IMR-90 (cell line): ENCODE results near the gene ANKRD11.

Source experiments
- CEBPB ChIP-seq: IDR thresholded peaks from 2 replicates; pipeline ENCODE4 v1.6.1; 2012; ENCODE audit warnings: low read depth, low read length, improper control_type of control experiment
- CHD1 ChIP-seq: IDR thresholded peaks from 2 replicates; pipeline ENCODE4 v1.6.1; 2012; ENCODE audit warnings: low read depth, low read length, improper control_type of control experiment
- CTCF ChIP-seq: conservative IDR thresholded peaks from 2 replicates; pipeline ENCODE4 v1.5.1; 2012; ENCODE audit warnings: mild to moderate bottlenecking, low read depth, low read length, improper control_type of control experiment
- FOS ChIP-seq: fragments of 150-350 bp; IDR thresholded peaks from 2 replicates; pipeline ENCODE4 v1.6.1; 2016; ENCODE audit warnings: low read depth, low read length
- MAFK ChIP-seq: IDR thresholded peaks from 2 replicates; pipeline ENCODE4 v1.6.1; 2012; ENCODE audit warnings: low read depth, low read length, improper control_type of control experiment
- MAZ ChIP-seq: IDR thresholded peaks from 2 replicates; pipeline ENCODE4 v1.6.1; 2012; ENCODE audit warnings: low read depth, mild to moderate bottlenecking, low read length, improper control_type of control experiment, moderate library complexity, borderline replicate concordance
- NFE2L2 ChIP-seq: fragments of 150-350 bp; IDR thresholded peaks from 2 replicates; pipeline ENCODE4 v1.6.1; 2016; ENCODE audit warnings: low read depth, mild to moderate bottlenecking, low read length
- POLR2A ChIP-seq: IDR thresholded peaks from 2 replicates; pipeline ENCODE4 v1.6.1; 2012; ENCODE audit warnings: mild to moderate bottlenecking, low read depth, low read length
- RAD21 ChIP-seq: IDR thresholded peaks from 2 replicates; pipeline ENCODE4 v1.6.1; 2012; ENCODE audit warnings: low read length, improper control_type of control experiment
- RCOR1 ChIP-seq: IDR thresholded peaks from 2 replicates; pipeline ENCODE4 v1.6.1; 2012; ENCODE audit warnings: mild to moderate bottlenecking, low read length, improper control_type of control experiment; ENCODE audit not compliant: insufficient replicate concordance
- RFX5 ChIP-seq: IDR thresholded peaks from 2 replicates; pipeline ENCODE4 v1.8.0; 2012; ENCODE audit warnings: low read depth, mild to moderate bottlenecking, low read length, moderate library complexity
- SMC3 ChIP-seq: fragments of 150-350 bp; IDR thresholded peaks from 2 replicates; pipeline ENCODE4 v1.6.1; 2016; ENCODE audit warnings: low read depth, mild to moderate bottlenecking, antibody characterized with exemption, low read length, moderate library complexity
- USF2 ChIP-seq: fragments of 150-350 bp; IDR thresholded peaks from 2 replicates; pipeline ENCODE4 v1.6.1; 2017; ENCODE audit warnings: mild to moderate bottlenecking, antibody characterized with exemption, low read length, low read depth

- TF ChIP-seq CTCF (no peak), RCOR1 (no peak), POLR2A (no peak), CHD1 (no peak), MAFK (no peak), RAD21 (no peak), NFE2L2 (no peak), CEBPB (no peak), USF2 (no peak), RFX5 (no peak), SMC3 (no peak), MAZ (no peak), FOS (no peak)
These were observed 35.0 kb upstream of the ANKRD11 start for GRCh38 chr16:89525146-89525913.
